Caco-2 (cell line): Measurements from ENCODE around the gene FNDC3B. TPM values are rescaled to one million over a fixed set of nuclear protein-coding genes. Genes with fewer than 3 reads are reported as not detected.

Source experiments
- BruUV-seq: library from RNA; stranded (reverse); fragments of 400-500 nt; replicated peaks from 2 replicates; lab custom pipeline; 2021; lab: Mats Ljungman, UMichigan
- CTCF ChIA-PET: fragments of 300-600 bp; sonication (Branson Sonifier 250); formaldehyde crosslinking; loops from one replicate; lab custom pipeline; 2022; ENCODE audit warnings: antibody characterized with exemption; lab: Charles Lee
- POLR2A ChIA-PET: fragments of 300-600 bp; sonication (Branson Sonifier 250); formaldehyde crosslinking; loops from one replicate; lab custom pipeline; 2022; ENCODE audit warnings: antibody characterized with exemption; lab: Charles Lee
- DNase-seq, 2 experiments: peaks; one replicate each; pipeline versions ENCODE4 v3.0.0 to v3.0.0-alpha.2; 2020 to 2022
- H3K27me3 ChIP-seq: replicated peaks from 2 replicates; pipeline ENCODE4 v1.6.0; 2011; ENCODE audit warnings: low read length; ENCODE audit not compliant: control insufficient read depth, insufficient read depth
- H3K36me3 ChIP-seq: 2 replicates; pipeline ENCODE4 v1.5.1; 2011; ENCODE audit warnings: low read length; ENCODE audit not compliant: control insufficient read depth, insufficient read depth
- H3K4me1 ChIP-seq: fragments of 250-450 bp; sonication (Bioruptor Pico); 2 replicates; pipeline ENCODE4 v1.5.1; 2020; ENCODE audit warnings: mild to moderate bottlenecking
- H3K4me3 ChIP-seq: 2 replicates; pipeline ENCODE4 v1.5.1; 2011; ENCODE audit warnings: low read depth, mild to moderate bottlenecking, control low read depth, low read length
- H3K9me3 ChIP-seq: fragments of 250-450 bp; sonication (Bioruptor Pico); 2 replicates; pipeline ENCODE4 v1.5.1; 2020; ENCODE audit warnings: mild to moderate bottlenecking, moderate library complexity
- H3K27ac Mint-ChIP-seq: one replicate; pipeline ENCODE4 v1.8.0; 2022; ENCODE audit warnings: mixed read lengths; ENCODE audit not compliant: unreplicated experiment
- H3K27me3 Mint-ChIP-seq: one replicate; pipeline ENCODE4 v1.8.0; 2022; ENCODE audit warnings: mixed read lengths; ENCODE audit not compliant: insufficient read depth, unreplicated experiment
- H3K36me3 Mint-ChIP-seq: one replicate; pipeline ENCODE4 v1.8.0; 2022; ENCODE audit warnings: mild to moderate bottlenecking, mixed read lengths; ENCODE audit not compliant: insufficient read depth, unreplicated experiment
- H3K4me1 Mint-ChIP-seq: one replicate; pipeline ENCODE4 v1.8.0; 2022; ENCODE audit warnings: low read depth, mixed read lengths; ENCODE audit not compliant: unreplicated experiment
- H3K4me3 Mint-ChIP-seq: one replicate; pipeline ENCODE4 v1.8.0; 2022; ENCODE audit warnings: mild to moderate bottlenecking, moderate library complexity, mixed read lengths; ENCODE audit not compliant: unreplicated experiment
- H3K9me3 Mint-ChIP-seq: one replicate; pipeline ENCODE4 v1.8.0; 2022; ENCODE audit warnings: mixed read lengths; ENCODE audit not compliant: unreplicated experiment
- intact Hi-C: fragments of 100-400 bp; cut with micrococcal nuclease; formaldehyde crosslinking; loops from one replicate; pipeline ENCODE4 v1.10.0; 2022; ENCODE audit not compliant: unreplicated experiment
- total RNA-seq: library from RNA; stranded (reverse); gene quantifications from 2 replicates; pipeline ENCODE4 v1.2.3, GENCODE V29; 2022
- TF ChIP-seq, protein P1 (sequence below), 2 experiments: fragments of 200-600 bp in 1 of 2; IDR thresholded peaks; 1 replicate in 1 of 2; 2 replicates in 1 of 2; pipeline versions ENCODE4 v1.5.1 to v1.8.0; 2011 to 2022; ENCODE audit warnings: antibody characterized with exemption in 1 of 2, control low read depth in 1 of 2, inconsistent platforms in 1 of 2, low read depth in 1 of 2, low read length in 1 of 2, mild to moderate bottlenecking in 1 of 2, moderate library complexity in 1 of 2; ENCODE audit not compliant: insufficient read depth in 1 of 2, severe bottlenecking in 1 of 2, unreplicated experiment in 1 of 2

Gene FNDC3B
- total RNA-seq, 1 experiment from 2014 or later, result 59.8 TPM

DNA sequence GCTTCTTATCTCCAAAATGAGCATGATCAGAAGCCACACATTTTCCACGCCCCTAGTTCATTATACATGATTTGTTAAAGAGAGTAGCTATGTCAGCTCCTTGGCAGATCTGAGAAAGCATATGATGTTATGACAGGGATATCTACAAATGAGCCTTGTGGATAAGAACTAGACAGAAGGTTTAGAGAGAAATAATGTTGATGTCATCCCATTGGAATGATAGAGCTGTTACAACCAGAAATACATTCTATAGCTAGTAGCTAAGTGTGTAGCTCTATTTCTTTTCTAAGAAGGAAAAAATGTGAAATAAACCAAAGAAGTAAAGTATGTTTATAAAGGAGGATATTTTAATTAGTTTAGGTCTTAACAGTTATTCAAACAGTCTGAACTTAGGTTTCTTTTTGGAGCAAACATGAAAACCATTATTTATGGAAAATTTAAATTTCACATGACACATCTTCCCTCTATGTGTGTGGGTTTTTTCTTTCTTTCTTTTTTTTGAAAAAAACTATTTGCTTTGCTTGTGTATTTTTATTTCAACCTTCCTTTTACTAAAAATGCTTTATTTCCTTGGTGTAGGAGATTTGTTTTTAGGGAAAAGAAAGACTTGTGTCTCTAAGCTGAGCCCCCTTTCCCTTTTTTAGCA is 241.2 kb downstream of the FNDC3B start:
- TF ChIP-seq, protein P1, sequence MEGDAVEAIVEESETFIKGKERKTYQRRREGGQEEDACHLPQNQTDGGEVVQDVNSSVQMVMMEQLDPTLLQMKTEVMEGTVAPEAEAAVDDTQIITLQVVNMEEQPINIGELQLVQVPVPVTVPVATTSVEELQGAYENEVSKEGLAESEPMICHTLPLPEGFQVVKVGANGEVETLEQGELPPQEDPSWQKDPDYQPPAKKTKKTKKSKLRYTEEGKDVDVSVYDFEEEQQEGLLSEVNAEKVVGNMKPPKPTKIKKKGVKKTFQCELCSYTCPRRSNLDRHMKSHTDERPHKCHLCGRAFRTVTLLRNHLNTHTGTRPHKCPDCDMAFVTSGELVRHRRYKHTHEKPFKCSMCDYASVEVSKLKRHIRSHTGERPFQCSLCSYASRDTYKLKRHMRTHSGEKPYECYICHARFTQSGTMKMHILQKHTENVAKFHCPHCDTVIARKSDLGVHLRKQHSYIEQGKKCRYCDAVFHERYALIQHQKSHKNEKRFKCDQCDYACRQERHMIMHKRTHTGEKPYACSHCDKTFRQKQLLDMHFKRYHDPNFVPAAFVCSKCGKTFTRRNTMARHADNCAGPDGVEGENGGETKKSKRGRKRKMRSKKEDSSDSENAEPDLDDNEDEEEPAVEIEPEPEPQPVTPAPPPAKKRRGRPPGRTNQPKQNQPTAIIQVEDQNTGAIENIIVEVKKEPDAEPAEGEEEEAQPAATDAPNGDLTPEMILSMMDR (IDR thresholded peaks at IDR 0.05; ENCODE audit: insufficient read depth in 1 of 2, low read depth in 1 of 2, low read length in 1 of 2, severe bottlenecking in 1 of 2, unreplicated experiment in 1 of 2), result no peak
- peaks cover 8% of the 10 kb centered on the region for H3K4me1 ChIP-seq
- no peak for DNase-seq
- H3K36me3 Mint-ChIP-seq, result peaks cover 26% of the 10 kb centered on the region
- no peaks in the 10 kb centered on the region for H3K27me3 Mint-ChIP-seq
- H3K27ac Mint-ChIP-seq, result no peak overlapping the region
- no peaks in the 10 kb centered on the region for H3K36me3 ChIP-seq
- no TSS peak for BruUV-seq
- ChIA-PET POLR2A (no interaction called here), CTCF (no interaction called here)
- H3K4me3 Mint-ChIP-seq, result no peak overlapping the region
- peaks cover 7% of the 10 kb centered on the region for H3K4me1 Mint-ChIP-seq
- no peaks in the 10 kb centered on the region for H3K9me3 Mint-ChIP-seq
- H3K9me3 ChIP-seq, result no peaks in the 10 kb centered on the region
- intact Hi-C loops, result no loop called here
- H3K4me3 ChIP-seq, result no peak overlapping the region
- no peaks in the 10 kb centered on the region for H3K27me3 ChIP-seq

GRCh38 chr3:172281884-172282283 is 242.5 kb downstream of the FNDC3B start:
- peaks cover 7% of the 10 kb centered on the region for H3K4me1 Mint-ChIP-seq
- CTCF ChIA-PET, result interaction anchor here (1.1 kb wide), 1 partner anchor 51 kb away, joined by 3 read pairs; no protein-coding TSS in a partner anchor
- H3K4me3 Mint-ChIP-seq, result no peak overlapping the region
- TF ChIP-seq, protein P1 (IDR thresholded peaks at IDR 0.05; ENCODE audit: insufficient read depth in 1 of 2, low read depth in 1 of 2, low read length in 1 of 2, severe bottlenecking in 1 of 2, unreplicated experiment in 1 of 2), result no peak
- BruUV-seq, result no TSS peak
- intact Hi-C loops, result no loop called here
- no peak overlapping the region for H3K27ac Mint-ChIP-seq
- H3K9me3 Mint-ChIP-seq, result no peaks in the 10 kb centered on the region
- no peak for DNase-seq
- H3K36me3 ChIP-seq, result no peaks in the 10 kb centered on the region
- peaks cover 8% of the 10 kb centered on the region for H3K4me1 ChIP-seq
- no peaks in the 10 kb centered on the region for H3K9me3 ChIP-seq
- no peak overlapping the region for H3K4me3 ChIP-seq
- H3K27me3 Mint-ChIP-seq, result no peaks in the 10 kb centered on the region
- no peaks in the 10 kb centered on the region for H3K27me3 ChIP-seq
- POLR2A ChIA-PET, result no interaction called here
- peaks cover 36% of the 10 kb centered on the region for H3K36me3 Mint-ChIP-seq

DNA sequence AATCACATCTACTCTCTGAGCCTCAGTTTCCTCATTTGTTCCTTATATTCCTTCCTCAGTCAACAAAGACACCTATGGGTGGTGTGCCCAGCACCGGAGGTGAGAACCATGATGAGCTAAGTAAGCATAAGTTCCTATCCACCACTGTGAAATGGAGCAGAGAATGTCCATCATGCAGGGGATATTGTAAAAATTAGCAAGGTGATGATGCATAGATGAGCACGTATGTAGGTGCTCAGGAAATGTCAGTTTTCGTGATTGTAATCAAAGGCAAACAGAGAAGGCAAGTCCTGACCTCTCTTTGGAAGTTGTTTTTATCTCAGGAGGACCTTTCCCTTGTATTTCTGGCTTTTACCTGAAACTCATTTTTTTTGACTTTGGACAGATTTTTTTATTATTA is 243.5 kb downstream of the FNDC3B start:
- H3K4me3 ChIP-seq, result no peak overlapping the region
- no peaks in the 10 kb centered on the region for H3K27me3 ChIP-seq
- TF ChIP-seq, protein P1 (IDR thresholded peaks at IDR 0.05; ENCODE audit: insufficient read depth in 1 of 2, low read depth in 1 of 2, low read length in 1 of 2, severe bottlenecking in 1 of 2, unreplicated experiment in 1 of 2), result no peak
- no peak overlapping the region for H3K4me3 Mint-ChIP-seq
- peaks cover 36% of the 10 kb centered on the region for H3K36me3 Mint-ChIP-seq
- H3K4me1 ChIP-seq, result peaks cover 8% of the 10 kb centered on the region
- H3K27me3 Mint-ChIP-seq, result no peaks in the 10 kb centered on the region
- POLR2A ChIA-PET, result no interaction called here
- peaks cover 14% of the 10 kb centered on the region for H3K4me1 Mint-ChIP-seq
- no peak for DNase-seq
- no peaks in the 10 kb centered on the region for H3K36me3 ChIP-seq
- no peaks in the 10 kb centered on the region for H3K9me3 Mint-ChIP-seq
- H3K9me3 ChIP-seq, result no peaks in the 10 kb centered on the region
- H3K27ac Mint-ChIP-seq, result no peak overlapping the region
- BruUV-seq, result no TSS peak
- CTCF ChIA-PET, result no interaction called here
- intact Hi-C loops, result no loop called here
